PFSK-1 (cell line): ENCODE measurements around the gene ANAPC16. TPM values are rescaled to one million over a fixed set of nuclear protein-coding genes. Genes with fewer than 3 reads are reported as not detected.

Source experiments
- FOXP2 ChIP-seq: optimal IDR thresholded peaks from 2 replicates; pipeline ENCODE3; 2011; ENCODE audit warnings: borderline replicate concordance, control low read depth, inconsistent platforms; ENCODE audit not compliant: insufficient read depth; ENCODE audit errors: extremely low read length, extremely low read depth
- POLR2AphosphoS5 ChIP-seq: IDR thresholded peaks from 2 replicates; pipeline ENCODE4 v1.6.1; 2012; ENCODE audit warnings: low read depth, mild to moderate bottlenecking, control low read depth, low read length, moderate library complexity
- REST ChIP-seq, 2 experiments: IDR thresholded peaks; 2 replicates each; pipeline versions ENCODE4 v1.6.1 to v1.8.0; 2011 to 2012; ENCODE audit warnings: low read depth in 2 of 2, low read length in 2 of 2, control low read depth in 1 of 2, inconsistent platforms in 1 of 2, mild to moderate bottlenecking in 1 of 2, moderate library complexity in 1 of 2; ENCODE audit not compliant: insufficient read depth in 1 of 2
- SIN3A ChIP-seq: IDR thresholded peaks from 2 replicates; pipeline ENCODE4 v1.6.1; 2012; ENCODE audit warnings: mild to moderate bottlenecking, low read length, moderate library complexity, borderline replicate concordance; ENCODE audit not compliant: insufficient read depth
- TAF1 ChIP-seq: IDR thresholded peaks from 2 replicates; pipeline ENCODE4 v1.6.1; 2012; ENCODE audit warnings: low read length, control low read depth, borderline replicate concordance; ENCODE audit not compliant: insufficient read depth
- polyA plus RNA-seq: library from polyadenylated mRNA; unstranded; fragments of >200 nt; gene quantifications from one replicate; pipeline ENCODE4 v1.2.1, GENCODE V29; 2012; ENCODE audit warnings: low read depth, missing spikeins; ENCODE audit not compliant: insufficient read length

Gene ANAPC16
- 68.3 TPM for polyA plus RNA-seq

DNA sequence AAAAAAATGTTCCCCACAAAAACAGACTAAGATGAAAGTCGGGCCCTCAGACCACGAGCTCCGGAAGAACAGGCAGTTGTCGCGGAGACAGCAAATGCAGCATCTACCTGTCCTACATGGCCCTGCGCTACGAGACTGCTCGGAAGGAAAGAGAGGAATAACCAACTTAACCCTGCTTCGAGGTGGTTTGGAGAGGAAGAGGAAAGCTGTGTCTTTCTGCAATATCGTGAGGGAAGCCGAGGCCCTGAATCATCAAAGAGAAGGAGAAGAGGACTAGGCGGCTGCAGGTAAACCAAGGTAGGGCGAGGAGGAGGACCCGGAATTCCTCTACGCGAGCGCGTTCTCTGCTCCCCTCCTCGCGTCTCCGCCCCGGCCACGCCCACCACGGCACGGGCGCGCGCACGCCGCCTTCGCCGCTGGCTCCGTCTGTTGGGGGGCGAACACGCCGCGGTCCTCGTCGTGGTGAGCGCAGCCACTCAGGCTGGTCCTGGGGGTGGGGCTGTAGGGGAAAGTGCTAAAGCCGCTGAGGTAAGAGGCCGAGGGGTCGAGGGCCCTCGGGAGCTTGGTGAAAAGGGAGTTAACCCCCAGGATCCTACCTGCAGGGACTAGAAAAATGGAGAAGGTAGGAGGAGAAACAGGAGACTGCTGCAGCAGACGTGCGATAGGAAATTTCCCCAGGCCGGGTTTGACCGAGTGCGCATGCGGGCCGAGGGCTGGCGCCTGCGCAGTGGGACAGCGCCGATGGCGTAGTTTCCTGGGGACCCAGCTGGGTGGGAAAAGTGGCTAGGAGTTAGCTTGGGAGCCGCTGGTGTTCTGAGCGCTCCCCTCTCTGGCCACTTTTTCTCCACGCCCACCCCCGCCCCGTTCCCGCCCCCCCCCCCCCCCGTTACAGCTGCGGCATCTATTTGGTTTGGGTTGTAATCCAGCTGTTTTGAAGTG lies at the start of gene ANAPC16, which contains the start of gene ASCC1:
Gene ANAPC16, plus strand, starts transcription at position 402 of the 939 bp plus-strand sequence. CDS start 7,903 bp downstream, outside the sequence.
Gene ASCC1, minus strand, starts transcription at position 666 of the 939 bp plus-strand sequence. CDS start 2,978 bp downstream, outside the sequence.
- TF ChIP-seq REST (IDR thresholded peaks at IDR 0.05; ENCODE audit: insufficient read depth in 1 of 2, low read depth in 2 of 2, low read length in 2 of 2), result no peak
- peak; percentile 50; the same call in 1 of the 2 replicates for TF ChIP-seq TAF1
- peak; percentile 82 for TF ChIP-seq FOXP2
- TF ChIP-seq POLR2AphosphoS5, result peak; percentile 96
- TF ChIP-seq SIN3A, result 0 out of 2 replicates have a peak, but pooled peaks have one; percentile 58

- TF ChIP-seq REST (IDR thresholded peaks at IDR 0.05; ENCODE audit: insufficient read depth in 1 of 2, low read depth in 2 of 2, low read length in 2 of 2) (no peak), FOXP2 (no peak), TAF1 (no peak), SIN3A (no peak), POLR2AphosphoS5 (no peak)
Observed at GRCh38 chr10:72167118-72167517, 48.7 kb upstream of the ANAPC16 start.

- TF ChIP-seq SIN3A (no peak), TAF1 (no peak), POLR2AphosphoS5 (no peak), REST (IDR thresholded peaks at IDR 0.05; ENCODE audit: insufficient read depth in 1 of 2, low read depth in 2 of 2, low read length in 2 of 2) (no peak), FOXP2 (no peak)
Observed at GRCh38 chr10:72170263-72170662, 45.5 kb upstream of the ANAPC16 start.

DNA sequence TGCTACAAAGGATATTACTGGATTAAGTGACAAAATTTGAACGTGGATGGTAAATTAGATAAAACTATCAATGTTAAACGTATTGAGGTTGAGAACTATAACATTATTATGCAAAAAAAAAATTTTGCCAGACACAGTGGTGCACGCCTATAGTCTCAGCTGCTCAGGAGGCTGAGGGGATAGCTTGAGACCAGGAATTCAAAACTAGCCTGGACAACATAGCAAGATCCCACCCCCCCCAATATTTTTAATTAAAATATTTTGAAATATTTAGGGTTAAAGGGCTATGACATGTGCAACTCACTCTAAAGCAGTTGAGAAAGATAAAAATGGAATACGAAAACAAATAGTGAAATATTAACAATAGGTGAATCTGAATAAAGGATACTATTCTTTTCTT lies 45.1 kb upstream of the ANAPC16 start:
- TF ChIP-seq FOXP2 (no peak), REST (IDR thresholded peaks at IDR 0.05; ENCODE audit: insufficient read depth in 1 of 2, low read depth in 2 of 2, low read length in 2 of 2) (no peak), TAF1 (no peak), POLR2AphosphoS5 (no peak), SIN3A (no peak)
